NOMO-1 (cell line): ENCODE measurements around the gene NT5C3B.

Experiments
- DNase-seq, 2 experiments: peaks; one replicate each; lab custom pipeline; 2025; ENCODE audit not compliant: unreplicated experiment in 2 of 2; lab: John Stamatoyannopoulos, UW

NT5C3B gene

DNA sequence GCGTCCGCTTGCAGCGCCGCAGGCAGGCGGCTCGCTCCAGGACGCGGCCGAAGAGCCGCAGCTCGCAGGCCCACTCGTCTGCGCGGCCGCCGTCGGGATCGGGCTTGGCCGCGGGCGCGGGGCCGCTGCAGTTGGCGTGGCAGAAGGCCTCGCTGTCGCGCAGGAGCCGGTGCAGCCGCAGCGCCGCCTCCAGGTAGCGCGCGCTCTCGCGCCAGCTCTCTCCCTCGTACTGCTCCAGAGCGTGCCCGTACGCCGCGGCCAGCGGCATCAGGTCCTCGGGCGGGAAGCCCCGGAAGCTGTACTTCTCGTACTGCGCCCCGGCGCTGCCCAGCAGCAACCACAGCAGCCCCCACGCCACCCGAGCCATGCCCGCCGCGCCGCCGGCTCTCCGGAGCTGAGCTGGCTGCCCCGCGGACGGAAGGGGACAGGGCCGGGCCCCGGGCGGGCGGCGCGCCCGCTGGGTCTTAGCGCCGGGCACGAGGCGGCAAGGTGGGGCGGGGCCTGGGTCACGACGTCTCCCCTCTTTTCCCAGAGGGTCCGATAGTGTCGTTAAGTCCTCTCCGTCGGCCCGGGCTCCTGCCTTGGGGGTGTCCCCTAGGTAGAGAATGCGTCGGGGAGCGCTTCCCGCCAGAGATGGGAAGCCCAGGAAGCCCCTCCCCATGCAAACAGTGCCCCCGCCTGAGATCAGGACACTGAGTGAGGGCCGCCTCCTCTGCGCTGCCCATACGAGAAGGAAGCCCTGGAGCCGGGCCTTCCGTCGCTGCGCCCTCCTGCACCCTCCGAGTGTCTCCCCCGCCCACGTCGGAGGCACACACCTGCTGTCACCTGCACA, 24.3 kb downstream of the NT5C3B start, which contains the start of gene P3H4:
TSS of gene P3H4 (minus strand) at position 401 of the 832 bp plus-strand sequence. CDS start at position 367, 34 bp downstream.
- DNase-seq: peak; percentile 75 to 82

DNA sequence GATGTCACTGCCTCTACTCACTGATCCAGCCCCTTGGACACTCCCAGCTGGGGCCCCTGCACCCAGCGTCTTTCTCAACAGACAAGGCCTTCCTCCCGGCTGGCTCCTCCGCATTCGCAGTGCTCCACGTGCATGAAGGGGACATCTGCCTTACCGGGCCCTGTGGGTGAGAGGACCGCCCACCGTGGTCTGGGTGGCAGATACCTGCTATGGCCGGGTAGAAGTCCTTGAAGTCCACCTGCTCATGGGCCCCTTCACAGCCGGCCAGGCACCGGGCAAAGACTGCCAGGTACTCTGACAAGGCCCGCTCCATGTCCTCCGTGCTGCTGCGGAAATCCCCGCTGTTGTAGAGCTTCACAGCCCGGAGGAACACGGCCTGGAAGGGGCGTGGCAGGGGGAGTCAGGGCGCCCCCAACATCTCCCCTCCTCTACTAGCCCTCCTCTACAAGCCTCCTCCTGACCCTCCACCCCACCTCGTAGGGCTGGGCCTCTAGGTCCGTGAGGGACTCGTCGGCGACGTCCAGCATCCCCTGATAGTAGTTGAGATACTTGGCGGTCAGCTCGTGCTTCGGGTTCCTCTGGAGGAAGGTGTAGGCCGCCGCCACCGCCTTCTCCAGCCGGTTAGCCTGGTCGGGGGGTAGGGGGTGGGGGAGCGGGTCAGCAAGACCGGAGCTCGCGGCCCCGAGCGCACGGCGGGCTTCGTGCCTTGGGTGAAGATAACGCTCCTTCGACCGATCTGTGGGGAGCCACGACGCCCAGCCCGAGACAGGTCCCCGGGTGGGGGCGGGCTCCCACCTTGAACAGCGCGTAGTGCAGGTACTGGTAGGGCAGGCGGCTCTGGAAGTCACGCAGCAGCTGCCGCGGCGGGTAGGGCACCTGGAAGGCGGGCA, 25.1 kb downstream of the NT5C3B start:
- no peak for DNase-seq

GRCh38 chr17:41806685-41807445, 29.2 kb downstream of the NT5C3B start:
- no peak for DNase-seq

GRCh38 chr17:41803049-41804020, 32.7 kb downstream of the NT5C3B start:
- DNase-seq: peak; percentile 44 to 63

DNA sequence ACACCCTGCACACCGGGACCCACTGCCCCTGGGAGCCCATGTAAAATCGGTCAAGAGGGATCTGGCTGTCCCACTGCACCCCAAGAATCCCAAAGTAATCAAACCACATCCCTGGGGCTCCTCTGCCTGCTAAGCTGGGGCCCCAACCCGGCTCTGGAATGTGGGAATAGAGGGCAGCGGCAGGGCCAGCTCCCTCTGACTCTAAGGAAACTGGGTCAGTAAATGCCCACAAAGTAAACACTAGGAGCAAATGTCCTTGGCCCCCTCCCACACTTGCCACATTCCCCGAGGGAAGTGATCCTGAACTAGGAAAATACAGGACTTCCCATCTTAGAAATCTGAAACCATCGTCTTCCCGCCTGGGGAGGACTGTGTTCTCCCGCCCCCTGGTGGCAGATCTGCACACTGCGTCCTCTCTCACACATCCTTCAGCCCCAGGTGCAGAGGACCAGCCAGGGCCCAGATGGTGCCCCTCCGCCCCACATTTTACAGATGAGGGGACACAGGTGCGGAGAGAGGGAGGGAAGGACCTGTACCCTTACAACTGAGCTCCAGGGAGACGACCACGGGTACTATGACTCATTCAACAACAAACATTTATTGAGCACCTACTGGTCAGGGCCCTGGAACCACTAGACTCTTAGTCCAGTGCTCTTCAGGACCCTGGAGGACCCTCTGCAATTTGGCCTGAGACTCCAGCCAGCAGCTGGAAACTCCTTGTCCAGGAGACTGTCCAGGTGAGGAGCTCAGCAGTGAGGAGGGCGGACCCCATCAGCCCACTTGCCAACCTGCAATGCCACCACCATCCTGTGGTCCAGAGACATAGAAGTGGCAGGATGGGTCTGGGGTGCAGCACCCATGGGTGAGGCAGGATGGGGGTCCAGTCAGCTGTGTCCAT, 34.4 kb downstream of the NT5C3B start:
- peak; percentile 16 to 47 for DNase-seq

DNA sequence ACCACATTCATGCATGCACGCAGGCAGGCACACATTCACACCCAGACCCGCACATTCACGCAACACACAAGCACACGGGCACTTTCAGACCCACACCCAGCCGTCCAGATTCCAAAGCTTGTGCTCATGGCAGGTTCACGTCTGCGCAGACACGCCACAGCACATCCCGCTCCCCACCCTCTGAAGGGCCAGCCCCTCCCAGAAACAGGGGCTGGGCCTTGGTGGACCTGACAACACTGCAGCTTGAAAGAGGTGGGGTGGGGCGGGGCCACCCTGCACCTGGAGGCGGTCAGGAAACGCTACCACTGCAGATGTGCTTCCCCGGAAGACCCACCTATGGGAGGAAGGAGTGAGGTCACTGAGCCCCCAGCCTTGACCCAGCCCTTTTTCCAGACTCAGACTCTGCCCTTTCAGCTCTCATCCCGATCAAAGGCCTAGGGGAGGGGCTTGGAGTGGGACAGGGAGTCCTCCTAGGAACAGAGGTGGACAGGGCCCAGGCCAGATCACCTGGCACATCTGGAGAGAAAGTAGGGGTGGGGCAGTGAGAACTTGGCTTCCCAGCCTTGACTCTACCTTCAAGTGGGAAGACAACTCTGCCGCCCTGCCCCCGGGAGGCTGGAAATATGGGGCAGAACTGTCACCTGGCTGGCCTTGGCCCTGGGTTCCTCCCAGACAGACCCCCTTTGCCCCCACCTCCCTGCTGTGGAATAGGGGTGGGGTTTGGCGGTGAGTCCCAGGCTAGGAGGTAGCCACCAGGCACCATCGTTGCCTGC, 35.2 kb downstream of the NT5C3B start:
- DNase-seq: no peak

- no peak for DNase-seq
Measured at GRCh38 chr17:41799366-41799765, 36.7 kb downstream of the NT5C3B start.

- DNase-seq: no peak
Measured at GRCh38 chr17:41797377-41797776, 38.7 kb downstream of the NT5C3B start.

- no peak for DNase-seq
Measured at GRCh38 chr17:41796121-41796895, 39.7 kb downstream of the NT5C3B start.

DNA sequence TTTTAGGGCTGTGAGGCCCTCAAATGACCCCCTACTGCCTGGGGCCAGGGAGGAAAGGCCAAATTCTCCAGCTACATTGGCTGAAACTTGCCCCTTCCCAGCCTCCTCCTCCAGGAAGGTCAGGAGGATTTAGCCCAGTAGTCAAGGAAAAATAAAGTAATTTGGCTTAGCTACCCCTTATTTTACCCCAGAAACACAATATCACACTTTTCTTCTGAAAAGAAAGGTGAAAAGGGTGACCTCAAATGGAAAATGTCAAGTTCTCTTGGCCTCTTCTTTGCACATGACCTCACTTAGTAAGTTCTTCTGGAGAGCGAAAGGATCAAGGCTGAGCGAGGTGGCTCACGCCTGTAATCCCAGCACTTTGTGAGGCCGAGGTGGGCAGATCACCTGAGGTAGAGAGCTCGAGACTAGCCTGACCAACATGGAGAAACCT, 41.5 kb downstream of the NT5C3B start:
- DNase-seq: no peak

- DNase-seq: no peak
Measured at GRCh38 chr17:41793784-41794539, 42.1 kb downstream of the NT5C3B start.

GRCh38 chr17:41792845-41793783, 42.9 kb downstream of the NT5C3B start:
- DNase-seq: no peak

- no peak for DNase-seq
Measured at GRCh38 chr17:41787021-41787418, 49.0 kb downstream of the NT5C3B start.

- DNase-seq: peak; percentile 94 to 96
Measured at GRCh38 chr17:41786227-41787020, 49.6 kb downstream of the NT5C3B start, which contains the start of gene JUP. TSS of gene JUP (minus strand) at chr17:41786711. CDS start at chr17:41771854, 14,857 bp downstream.
